NCI-H1048 (cell line): ENCODE data around the gene UCP2.
"Not testable (repeated sequence)": the region's sequence is repeated elsewhere in the genome, so short reads cannot be mapped to it uniquely, and the experiment has no call there.

ENCODE experiments used
- DNase-seq: peaks from one replicate; lab custom pipeline; 2025; lab: John Stamatoyannopoulos, UW

UCP2 gene

GRCh38 chr11:73944085-73944484 lies 38.6 kb downstream of the UCP2 start:
- no peak for DNase-seq

- no peak for DNase-seq
Observed at GRCh38 chr11:73942010-73942409, 40.6 kb downstream of the UCP2 start.

- DNase-seq = no peak
Observed at GRCh38 chr11:73940801-73941570, 41.7 kb downstream of the UCP2 start.

- DNase-seq = no peak
Observed at GRCh38 chr11:73939096-73939495, 43.5 kb downstream of the UCP2 start.

GRCh38 chr11:73936047-73936446 lies 46.6 kb downstream of the UCP2 start:
- not testable (repeated sequence) for DNase-seq

GRCh38 chr11:73932781-73933180 lies 49.9 kb downstream of the UCP2 start:
- DNase-seq = no peak

GRCh38 chr11:73931951-73932350 lies 50.7 kb downstream of the UCP2 start:
- no peak for DNase-seq

- no peak for DNase-seq
Observed at GRCh38 chr11:73931039-73931645, 51.5 kb downstream of the UCP2 start.

- DNase-seq = no peak
Observed at GRCh38 chr11:73929388-73929787, 53.3 kb downstream of the UCP2 start.
